Posterior vena cava (tissue), 2 donors: ENCODE results near the gene BCAS3. TPM values are rescaled to one million over a fixed set of nuclear protein-coding genes. Genes with fewer than 3 reads are reported as not detected.
"Not testable (repeated sequence)": the region's sequence is repeated elsewhere in the genome, so short reads cannot be mapped to it uniquely, and the experiment has no call there.

ENCODE experiments used
- DNase-seq: peaks from one replicate; pipeline ENCODE4 v3.0.0-alpha.2; 2020; ENCODE audit warnings: low spot score
- intact Hi-C, 2 donors: fragments of 100-400 bp; cut with DNase I; formaldehyde crosslinking; loops; one replicate each; pipeline versions ENCODE4 v1.14.1 to v1.14.2; 2022 to 2023
- total RNA-seq, 2 donors: library from RNA; stranded (reverse); fragmentation: NEBNext Ultra II Directional; extraction: Animal tissue kit (Norgen Biotek cat#: 25700); gene quantifications; one replicate each; pipeline ENCODE4 v1.2.1, GENCODE V29; 2021
- donor health status: DM: yes; HTN: yes; CAD: no.
- donor health status: DM: yes; HTN: yes; CAD: no.

BCAS3 gene
- total RNA-seq, 2 donors from 2014 or later = 22.5 to 23.6 TPM

GRCh38 chr17:60959696-60960095, 282.0 kb downstream of the BCAS3 start:
- intact Hi-C loops = no loop called here

GRCh38 chr17:60960398-60961065, 282.9 kb downstream of the BCAS3 start:
- no peak for DNase-seq
- intact Hi-C loops = no loop called here

More at GRCh38 chr17:60959696-60960095, 282.0 kb downstream of the BCAS3 start:
- DNase-seq = no peak

DNA sequence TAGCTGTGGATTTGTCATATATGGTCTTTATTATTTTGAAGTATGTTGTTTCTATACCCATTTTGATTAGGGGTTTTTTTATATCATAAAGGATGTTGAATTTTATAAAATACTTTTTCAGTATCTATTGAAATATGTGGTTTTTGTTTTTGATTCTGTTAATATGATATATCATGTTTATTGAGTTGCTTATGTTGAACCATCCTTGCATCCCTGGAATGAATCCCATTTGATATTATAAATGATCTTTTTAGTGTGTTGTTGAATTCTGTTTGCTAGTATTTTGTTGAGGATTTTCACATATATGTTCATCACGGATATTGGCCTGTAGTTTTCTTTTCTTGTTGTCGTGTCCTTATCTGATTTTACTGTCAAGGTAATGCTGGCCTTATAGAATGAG, 286.5 kb downstream of the BCAS3 start:
- DNase-seq = no peak
- intact Hi-C loops = no loop called here

GRCh38 chr17:60968266-60968665, 290.6 kb downstream of the BCAS3 start:
- intact Hi-C loops = no loop called here
- no peak for DNase-seq

- intact Hi-C loops = no loop called here
- no peak for DNase-seq
Observed at GRCh38 chr17:60969500-60970037, 291.9 kb downstream of the BCAS3 start.

DNA sequence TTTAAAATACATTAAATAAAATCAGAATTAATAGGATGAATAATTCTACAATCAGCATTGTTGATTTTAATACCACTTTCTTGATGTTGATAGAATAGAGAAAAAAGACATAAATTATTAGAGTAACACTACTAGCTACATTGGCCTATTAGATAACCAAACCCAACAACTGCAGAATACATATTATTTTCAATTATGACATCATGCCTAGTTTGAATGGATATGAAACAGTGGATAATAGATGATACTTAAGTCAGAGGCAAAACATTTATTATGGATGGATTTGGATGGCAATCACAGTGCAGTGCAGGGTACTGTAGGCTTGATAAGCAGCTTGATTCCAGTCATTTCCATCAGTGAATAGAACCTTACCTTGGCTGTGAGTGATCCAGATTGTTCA, 293.1 kb downstream of the BCAS3 start:
- DNase-seq = no peak
- intact Hi-C loops = no loop called here

DNA sequence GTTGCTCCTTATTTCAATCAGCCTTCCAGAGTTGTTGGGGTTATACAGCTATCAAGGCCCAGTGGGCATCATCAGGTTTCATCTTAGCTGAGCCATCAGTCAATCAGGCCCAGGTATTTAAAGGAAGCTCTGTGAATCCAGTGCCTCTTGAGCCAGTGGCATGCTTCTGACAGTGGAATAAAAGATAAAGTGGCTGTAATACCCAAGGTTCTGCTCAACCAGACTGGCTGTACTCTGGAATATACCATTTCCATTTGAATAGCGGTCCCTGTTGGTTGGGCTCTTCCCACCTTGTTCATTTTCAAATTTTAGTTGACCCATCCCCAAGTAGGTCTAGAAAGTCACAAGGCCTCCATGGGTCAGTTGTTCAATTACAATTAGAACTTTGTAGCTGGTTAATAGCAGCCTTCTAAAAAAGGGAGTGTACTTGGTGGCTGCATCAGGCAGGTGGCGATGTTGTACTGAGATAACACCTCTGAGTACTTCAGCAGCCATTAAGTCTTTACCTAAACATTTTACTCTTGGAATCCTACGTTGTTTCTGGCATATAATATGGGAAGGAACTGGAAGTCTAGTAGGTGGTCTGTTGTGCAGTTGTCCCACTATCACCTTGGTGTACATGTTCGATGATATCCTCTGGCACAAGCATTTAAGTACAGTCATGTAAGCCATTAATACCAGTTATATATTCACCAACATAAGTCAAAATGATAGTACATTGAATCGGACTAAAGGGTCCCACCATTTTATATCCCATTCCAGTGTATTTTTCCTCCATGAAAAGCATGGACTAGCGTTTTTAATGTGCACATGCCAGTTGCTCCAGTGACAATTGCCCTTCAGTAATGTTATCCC, 294.1 kb downstream of the BCAS3 start:
- no peak for DNase-seq
- intact Hi-C loops = no loop called here

DNA sequence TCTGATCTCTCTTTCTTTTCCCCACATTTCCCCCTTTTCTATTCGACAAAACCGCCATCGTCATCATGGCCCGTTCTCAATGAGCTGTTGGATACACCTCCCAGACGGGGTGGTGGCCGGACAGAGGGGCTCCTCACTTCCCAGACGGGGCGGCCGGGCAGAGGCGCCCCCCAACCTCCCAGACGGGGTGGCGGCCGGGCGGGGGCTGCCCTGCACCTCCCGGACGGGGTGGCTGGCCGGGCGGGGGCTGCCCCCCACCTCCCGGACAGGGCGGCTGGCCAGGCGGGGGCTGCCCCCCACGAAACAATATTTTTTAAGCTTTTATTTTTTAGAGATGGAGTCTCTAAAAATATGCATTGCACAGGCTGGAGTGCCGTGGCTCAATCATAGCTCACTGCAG, 299.2 kb downstream of the BCAS3 start:
- DNase-seq, intact Hi-C loops: not testable (repeated sequence)

GRCh38 chr17:60989379-60989778, 311.7 kb downstream of the BCAS3 start:
- intact Hi-C loops = no loop called here

GRCh38 chr17:60989846-60990245, 312.2 kb downstream of the BCAS3 start:
- intact Hi-C loops = no loop called here
- DNase-seq = no peak

More at GRCh38 chr17:60989379-60989778, 311.7 kb downstream of the BCAS3 start:
- DNase-seq = no peak

- intact Hi-C loops = no loop called here
- no peak for DNase-seq
Observed at GRCh38 chr17:60993497-60993896, 315.8 kb downstream of the BCAS3 start.

DNA sequence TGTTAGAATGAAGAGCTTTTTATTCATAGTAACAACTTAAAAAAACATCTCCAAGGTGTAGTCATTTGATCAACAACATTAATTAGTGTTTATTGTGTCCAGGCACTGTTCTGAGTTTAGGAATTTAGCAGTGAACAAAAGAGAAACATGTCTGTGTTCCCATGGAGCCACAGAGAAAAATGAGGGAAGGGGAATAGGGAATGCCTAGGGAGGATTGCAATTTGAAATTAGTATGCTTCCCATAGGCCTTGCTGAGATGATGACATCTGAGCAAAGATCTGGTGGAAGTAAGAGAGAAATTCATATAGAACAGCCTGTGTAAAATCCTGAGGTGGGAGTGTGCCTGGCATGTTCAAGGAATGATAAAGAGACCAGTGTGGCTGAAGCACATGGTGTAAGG, 318.0 kb downstream of the BCAS3 start:
- intact Hi-C loops = loop anchor here in 1 of 2 donors (5.0 kb wide), 1 partner anchor 552 kb away; no protein-coding TSS in a partner anchor
- no peak for DNase-seq

GRCh38 chr17:61000911-61001310, 323.3 kb downstream of the BCAS3 start:
- intact Hi-C loops = loop anchor here (10.0 kb wide), 1 partner anchor 394 kb away; the partner anchor contains the start of gene TBX2 (in 2 of the 2)
- DNase-seq = no peak

DNA sequence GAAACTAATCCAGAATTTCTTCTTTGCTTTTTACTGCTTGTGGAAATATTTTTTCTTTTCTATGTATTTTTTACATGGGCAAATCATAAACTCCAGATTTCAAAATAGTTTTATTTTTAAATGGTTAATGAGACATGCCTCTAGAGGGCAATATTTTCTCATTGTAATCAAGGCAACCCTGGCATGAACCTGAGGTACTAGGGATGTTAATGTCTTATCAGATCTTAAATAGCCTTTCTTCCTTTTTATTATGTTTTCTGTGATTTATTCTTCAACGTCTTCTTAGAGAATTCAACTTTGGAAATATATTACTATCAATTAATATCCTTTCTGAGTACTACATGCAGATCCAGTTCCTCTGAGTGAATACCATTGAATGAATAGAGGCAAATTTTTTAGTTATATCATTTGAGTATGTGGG, 324.7 kb downstream of the BCAS3 start:
- DNase-seq = no peak
- intact Hi-C loops = loop anchor here (10.0 kb wide), 1 partner anchor 392 kb away; the partner anchor contains the start of gene TBX2 (in 2 of the 2)

- intact Hi-C loops = loop anchor here (10.0 kb wide), 1 partner anchor 389 kb away; the partner anchor contains the start of gene TBX2 (in 2 of the 2)
- DNase-seq = no peak
Observed at GRCh38 chr17:61005358-61005757, 327.7 kb downstream of the BCAS3 start.

GRCh38 chr17:61005958-61006357, 328.3 kb downstream of the BCAS3 start:
- not testable (repeated sequence) for DNase-seq
- intact Hi-C loops = loop anchor here (10.0 kb wide), 1 partner anchor 389 kb away; the partner anchor contains the start of gene TBX2 (in 2 of the 2)

GRCh38 chr17:61007980-61008379, 330.3 kb downstream of the BCAS3 start:
- DNase-seq = no peak
- intact Hi-C loops = loop anchor here (10.0 kb wide), 1 partner anchor 387 kb away; the partner anchor contains the start of gene TBX2 (in 2 of the 2)

GRCh38 chr17:61009663-61010062, 332.0 kb downstream of the BCAS3 start:
- intact Hi-C loops = loop anchor here (10.0 kb wide), 1 partner anchor 385 kb away; the partner anchor contains the start of gene TBX2 (in 2 of the 2)
- DNase-seq = no peak

- no peak for DNase-seq
- intact Hi-C loops = no loop called here
Observed at GRCh38 chr17:61010661-61011170, 333.1 kb downstream of the BCAS3 start.
